Measurements from ENCODE around the gene TBC1D22A.

- no peak for TF ChIP-seq CTCF (IDR thresholded peaks at IDR 0.05 in 4 of 5, conservative IDR thresholded peaks at IDR 0.05 in 1 of 5)
- TF ChIP-seq POLR2A (IDR thresholded peaks at IDR 0.05): no peak
These were observed 392.9 kb downstream of the TBC1D22A start for GRCh38 chr22:47155131-47155885.

All from gastrocnemius medialis (tissue), 4 donors.